ENCODE data around the gene TCEA3. TPM values are rescaled to one million over a fixed set of nuclear protein-coding genes. Genes with fewer than 3 reads are reported as not detected.

Gene TCEA3
- total RNA-seq, 6 experiments from 2014 or later = 6.0 to 8.4 (median 7.1) TPM

- no peak for DNase-seq
- peaks cover 3% of the 10 kb centered on the region for H3K27me3 Mint-ChIP-seq (ENCODE audit: insufficient read depth)
These were observed 45.9 kb upstream of the TCEA3 start for GRCh38 chr1:23470282-23471070.

DNA sequence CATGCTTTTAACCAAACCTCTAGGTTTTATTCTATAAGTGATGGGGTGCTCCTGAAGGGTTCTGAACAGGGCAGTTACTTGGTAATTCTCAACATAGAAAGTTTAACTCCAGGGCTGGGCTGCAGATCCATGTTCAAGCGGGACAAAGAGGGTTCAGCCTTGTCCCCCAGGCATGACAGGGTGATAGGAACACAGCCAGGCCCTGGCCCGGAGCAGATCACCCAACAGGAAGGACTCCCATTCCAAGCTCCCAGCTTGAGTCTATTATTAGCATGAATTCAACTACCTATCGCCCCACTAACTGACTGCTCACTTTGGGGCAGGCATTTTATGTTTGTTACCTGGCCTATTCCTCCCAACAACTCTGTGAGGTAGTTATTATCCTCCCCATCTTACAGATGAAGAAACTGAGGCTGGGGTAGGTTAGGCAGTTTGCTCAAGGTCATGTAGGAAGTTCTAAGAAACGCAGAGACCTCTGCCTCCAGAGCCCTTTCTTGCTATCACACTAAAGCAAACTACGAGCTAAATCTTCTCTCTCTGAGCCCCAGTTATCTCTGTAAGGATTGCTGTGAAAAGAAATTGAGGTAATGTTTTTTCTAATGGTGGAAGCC is 44.9 kb upstream of the TCEA3 start:
- no peak for DNase-seq
- H3K4me1 Mint-ChIP-seq (ENCODE audit: low read depth) = peaks cover 40% of the 10 kb centered on the region
- H3K27ac Mint-ChIP-seq = no peak overlapping the region
- TF ChIP-seq, protein P1, sequence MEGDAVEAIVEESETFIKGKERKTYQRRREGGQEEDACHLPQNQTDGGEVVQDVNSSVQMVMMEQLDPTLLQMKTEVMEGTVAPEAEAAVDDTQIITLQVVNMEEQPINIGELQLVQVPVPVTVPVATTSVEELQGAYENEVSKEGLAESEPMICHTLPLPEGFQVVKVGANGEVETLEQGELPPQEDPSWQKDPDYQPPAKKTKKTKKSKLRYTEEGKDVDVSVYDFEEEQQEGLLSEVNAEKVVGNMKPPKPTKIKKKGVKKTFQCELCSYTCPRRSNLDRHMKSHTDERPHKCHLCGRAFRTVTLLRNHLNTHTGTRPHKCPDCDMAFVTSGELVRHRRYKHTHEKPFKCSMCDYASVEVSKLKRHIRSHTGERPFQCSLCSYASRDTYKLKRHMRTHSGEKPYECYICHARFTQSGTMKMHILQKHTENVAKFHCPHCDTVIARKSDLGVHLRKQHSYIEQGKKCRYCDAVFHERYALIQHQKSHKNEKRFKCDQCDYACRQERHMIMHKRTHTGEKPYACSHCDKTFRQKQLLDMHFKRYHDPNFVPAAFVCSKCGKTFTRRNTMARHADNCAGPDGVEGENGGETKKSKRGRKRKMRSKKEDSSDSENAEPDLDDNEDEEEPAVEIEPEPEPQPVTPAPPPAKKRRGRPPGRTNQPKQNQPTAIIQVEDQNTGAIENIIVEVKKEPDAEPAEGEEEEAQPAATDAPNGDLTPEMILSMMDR (IDR thresholded peaks at IDR 0.05) = no peak
- H3K27me3 Mint-ChIP-seq (ENCODE audit: insufficient read depth) = peaks cover 3% of the 10 kb centered on the region
- no peaks in the 10 kb centered on the region for H3K36me3 Mint-ChIP-seq (ENCODE audit: low read depth)
- H3K4me3 Mint-ChIP-seq = no peak overlapping the region
- no peaks in the 10 kb centered on the region for H3K9me3 Mint-ChIP-seq

More at GRCh38 chr1:23470282-23471070, 45.9 kb upstream of the TCEA3 start:
- Mint-ChIP-seq H3K27ac (no peak overlapping the region; the same call in 1 of the 2 replicates), H3K36me3 (ENCODE audit: low read depth) (no peaks in the 10 kb centered on the region), H3K4me1 (ENCODE audit: low read depth) (peaks cover 48% of the 10 kb centered on the region), H3K4me3 (no peak overlapping the region), H3K9me3 (no peaks in the 10 kb centered on the region)
- TF ChIP-seq, protein P1 (IDR thresholded peaks at IDR 0.05) = no peak

GRCh38 chr1:23466423-23466989 is 42.0 kb upstream of the TCEA3 start:
- no peak for DNase-seq
- no peaks in the 10 kb centered on the region for H3K36me3 Mint-ChIP-seq (ENCODE audit: low read depth)
- H3K4me3 Mint-ChIP-seq = no peak overlapping the region
- H3K27me3 Mint-ChIP-seq (ENCODE audit: insufficient read depth) = peaks cover 3% of the 10 kb centered on the region; the same call in 1 of the 2 replicates
- H3K4me1 Mint-ChIP-seq (ENCODE audit: low read depth) = peaks cover 31% of the 10 kb centered on the region
- H3K27ac Mint-ChIP-seq = no peak overlapping the region
- H3K9me3 Mint-ChIP-seq = no peaks in the 10 kb centered on the region
- TF ChIP-seq, protein P1 (IDR thresholded peaks at IDR 0.05) = no peak

- H3K27me3 Mint-ChIP-seq (ENCODE audit: insufficient read depth) = no peaks in the 10 kb centered on the region
- no peaks in the 10 kb centered on the region for H3K9me3 Mint-ChIP-seq
- no peak for DNase-seq
- no peak overlapping the region for H3K27ac Mint-ChIP-seq
- TF ChIP-seq, protein P1 (IDR thresholded peaks at IDR 0.05) = no peak
- peaks cover 20% of the 10 kb centered on the region for H3K4me1 Mint-ChIP-seq (ENCODE audit: low read depth)
- no peaks in the 10 kb centered on the region for H3K36me3 Mint-ChIP-seq (ENCODE audit: low read depth)
- H3K4me3 Mint-ChIP-seq = no peak overlapping the region
These were observed 38.7 kb upstream of the TCEA3 start for GRCh38 chr1:23463286-23463685.

DNA sequence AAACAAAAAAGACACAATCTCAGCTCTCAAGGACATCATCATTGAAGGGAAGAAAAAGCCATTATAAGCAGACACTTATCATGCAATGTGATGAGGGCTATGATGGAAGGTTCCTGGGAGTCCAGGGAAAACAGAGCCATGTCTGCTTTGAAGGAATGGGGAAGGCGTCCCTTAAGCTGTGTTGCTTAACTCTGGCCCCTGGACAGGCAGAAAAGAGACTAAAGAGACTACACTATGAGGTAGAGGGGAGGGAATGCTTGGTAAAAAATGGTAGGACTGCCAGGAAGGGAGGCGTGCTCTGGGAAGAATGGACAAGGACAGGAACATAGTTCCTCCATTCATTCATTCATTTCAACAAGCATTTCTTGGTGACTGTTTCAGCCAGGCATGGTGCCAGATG is 38.2 kb upstream of the TCEA3 start:
- Mint-ChIP-seq H3K4me3 (no peak overlapping the region), H3K36me3 (ENCODE audit: low read depth) (no peaks in the 10 kb centered on the region), H3K27me3 (ENCODE audit: insufficient read depth) (no peaks in the 10 kb centered on the region), H3K4me1 (ENCODE audit: low read depth) (peaks cover 16% of the 10 kb centered on the region), H3K27ac (no peak overlapping the region), H3K9me3 (no peaks in the 10 kb centered on the region)
- TF ChIP-seq, protein P1 (IDR thresholded peaks at IDR 0.05) = no peak
- DNase-seq = no peak

All from HFFc6 (cell line).